IMR-90 (cell line): ENCODE data around the gene TOR4A. TPM values are rescaled to one million over a fixed set of nuclear protein-coding genes. Genes with fewer than 3 reads are reported as not detected.

Source experiments
- ATAC-seq: fragments of 200-7000 bp; cut with Tn5 transposase; 2 replicates; pipeline ENCODE4 v1.9.1; 2020; ENCODE audit warnings: low read depth, mild to moderate bottlenecking, moderate library complexity
- BruUV-seq: library from RNA; stranded (reverse); fragments of 400-500 nt; replicated peaks from 2 replicates; lab custom pipeline; 2021; lab: Mats Ljungman, UMichigan
- CTCF ChIA-PET: fragments of 300-600 bp; formaldehyde crosslinking; extraction: SDS; loops from one replicate; lab custom pipeline; 2021; ENCODE audit warnings: antibody characterized with exemption; lab: Yijun Ruan, JAX
- POLR2A ChIA-PET: fragments of 300-600 bp; sonication (Branson Sonifier 250); formaldehyde crosslinking; loops from one replicate; lab custom pipeline; 2022; ENCODE audit warnings: antibody characterized with exemption; ENCODE audit not compliant: unreplicated experiment; lab: Charles Lee
- DNase-seq: peaks from one replicate; pipeline ENCODE4 v3.0.0; 2013
- H2AFZ ChIP-seq: replicated peaks from 2 replicates; pipeline ENCODE3; 2013; ENCODE audit warnings: low read length, mild to moderate bottlenecking; ENCODE audit not compliant: poor library complexity
- H2AK5ac ChIP-seq: 2 replicates; pipeline ENCODE4 v1.6.1; 2013; ENCODE audit warnings: low read depth, low read length, inconsistent platforms
- H2AK9ac ChIP-seq: replicated peaks from 2 replicates; pipeline ENCODE3; 2013; ENCODE audit warnings: mild to moderate bottlenecking, low read depth, low read length, moderate library complexity; ENCODE audit not compliant: poor library complexity
- H2BK120ac ChIP-seq: 2 replicates; pipeline ENCODE4 v1.6.1; 2013; ENCODE audit warnings: low read depth, low read length, inconsistent platforms
- H2BK15ac ChIP-seq: 3 replicates; pipeline ENCODE4 v1.6.1; 2013; ENCODE audit warnings: low read depth, low read length, inconsistent platforms
- H2BK20ac ChIP-seq: 2 replicates; pipeline ENCODE4 v1.6.1; 2013; ENCODE audit warnings: low read depth, mild to moderate bottlenecking, inconsistent platforms, low read length, moderate library complexity
- H2BK5ac ChIP-seq: 2 replicates; pipeline ENCODE4 v1.6.1; 2013; ENCODE audit warnings: mild to moderate bottlenecking, low read depth, low read length, inconsistent platforms; ENCODE audit not compliant: poor library complexity, severe bottlenecking
- H3K14ac ChIP-seq: replicated peaks from 2 replicates; pipeline ENCODE4 v1.6.1; 2013; ENCODE audit warnings: low read depth, low read length, inconsistent platforms
- H3K18ac ChIP-seq: 2 replicates; pipeline ENCODE4 v1.6.1; 2013; ENCODE audit warnings: low read depth, low read length, control low read depth
- H3K23ac ChIP-seq: 2 replicates; pipeline ENCODE4 v1.6.1; 2013; ENCODE audit warnings: low read depth, low read length, inconsistent platforms
- H3K27ac ChIP-seq: 2 replicates; pipeline ENCODE4 v1.5.1; 2013; ENCODE audit warnings: mild to moderate bottlenecking, control low read depth, low read length; ENCODE audit not compliant: insufficient read depth
- H3K27me3 ChIP-seq: 2 replicates; pipeline ENCODE4 v1.6.1; 2013; ENCODE audit warnings: low read length; ENCODE audit not compliant: control insufficient read depth, insufficient read depth
- H3K36me3 ChIP-seq: 2 replicates; pipeline ENCODE4 v1.6.1; 2013; ENCODE audit warnings: low read length, mixed read lengths; ENCODE audit not compliant: control insufficient read depth, insufficient read depth
- H3K4ac ChIP-seq: 2 replicates; pipeline ENCODE4 v1.6.1; 2013; ENCODE audit warnings: low read depth, low read length, inconsistent platforms
- H3K4me1 ChIP-seq: 2 replicates; pipeline ENCODE4 v1.6.1; 2013; ENCODE audit warnings: low read length, mixed read lengths; ENCODE audit not compliant: control insufficient read depth, insufficient read depth
- H3K4me2 ChIP-seq: 2 replicates; pipeline ENCODE4 v1.6.1; 2013; ENCODE audit warnings: low read depth, mild to moderate bottlenecking, control low read depth, low read length, moderate library complexity
- H3K4me3 ChIP-seq: 2 replicates; pipeline ENCODE4 v1.5.1; 2013; ENCODE audit warnings: low read depth, mild to moderate bottlenecking, control low read depth, low read length, moderate library complexity; ENCODE audit not compliant: insufficient read depth
- H3K56ac ChIP-seq: 2 replicates; pipeline ENCODE4 v1.6.1; 2013; ENCODE audit warnings: low read length, inconsistent platforms; ENCODE audit not compliant: insufficient read depth; ENCODE audit errors: extremely low read depth
- H3K79me1 ChIP-seq, 2 experiments: 2 replicates each; pipeline ENCODE4 v1.6.1; 2013; ENCODE audit warnings: low read length in 2 of 2, inconsistent platforms in 1 of 2, low read depth in 1 of 2
- H3K9ac ChIP-seq: 2 replicates; pipeline ENCODE4 v1.6.1; 2013; ENCODE audit warnings: low read depth, low read length, control low read depth
- H3K9me1 ChIP-seq: 2 replicates; pipeline ENCODE4 v1.6.1; 2013; ENCODE audit warnings: low read length, inconsistent platforms; ENCODE audit not compliant: insufficient read depth
- H3K9me3 ChIP-seq: 2 replicates; pipeline ENCODE4 v1.6.1; 2013; ENCODE audit warnings: low read length; ENCODE audit not compliant: control insufficient read depth, insufficient read depth
- H4K20me1 ChIP-seq: 2 replicates; pipeline ENCODE4 v1.6.1; 2013; ENCODE audit warnings: low read length, inconsistent platforms; ENCODE audit not compliant: insufficient read depth
- H4K5ac ChIP-seq: 2 replicates; pipeline ENCODE4 v1.6.1; 2013; ENCODE audit warnings: mild to moderate bottlenecking, low read depth, low read length, control low read depth
- H4K8ac ChIP-seq, 2 experiments: 2 replicates each; pipeline ENCODE4 v1.6.1; 2013; ENCODE audit warnings: low read depth in 2 of 2, low read length in 2 of 2, control low read depth in 1 of 2, inconsistent platforms in 1 of 2
- H4K91ac ChIP-seq: 2 replicates; pipeline ENCODE4 v1.6.1; 2013; ENCODE audit warnings: low read depth, low read length, inconsistent platforms; ENCODE audit not compliant: insufficient read depth
- BHLHE40 ChIP-seq: fragments of 150-350 bp; IDR thresholded peaks from 2 replicates; pipeline ENCODE4 v1.6.1; 2016; ENCODE audit warnings: mild to moderate bottlenecking, low read depth, low read length
- RAD21 ChIP-seq: IDR thresholded peaks from 2 replicates; pipeline ENCODE4 v1.6.1; 2012; ENCODE audit warnings: low read length, improper control_type of control experiment
- RFX5 ChIP-seq: IDR thresholded peaks from 2 replicates; pipeline ENCODE4 v1.8.0; 2012; ENCODE audit warnings: low read depth, mild to moderate bottlenecking, low read length, moderate library complexity
- SMC3 ChIP-seq: fragments of 150-350 bp; IDR thresholded peaks from 2 replicates; pipeline ENCODE4 v1.6.1; 2016; ENCODE audit warnings: low read depth, mild to moderate bottlenecking, antibody characterized with exemption, low read length, moderate library complexity
- WGBS, 2 experiments: methylation state at CpG; one replicate each; pipeline versions ENCODE4 v1.1.5 to v1.1.7; 2013; ENCODE audit warnings: missing lambda C conversion rate in 2 of 2; ENCODE audit not compliant: insufficient read length in 1 of 2; ENCODE audit errors: extremely low coverage in 2 of 2; 5-methylcytosine and 5-hydroxymethylcytosine counted together
- dilution Hi-C: fragments of 300-500 bp; cut with HindIII; formaldehyde crosslinking; loops from one replicate; pipeline ENCODE4 v1.14.3; 2018; ENCODE audit warnings: low sequenced_read_pairs; ENCODE audit not compliant: unreplicated experiment
- in situ Hi-C: fragments of 300-500 bp; cut with MboI; formaldehyde crosslinking; loops from 3 replicates; pipeline ENCODE4 v1.14.3; 2019; ENCODE audit warnings: low sequenced_read_pairs, inconsistent platforms, mixed read lengths
- intact Hi-C: fragments of 100-400 bp; cut with micrococcal nuclease; formaldehyde crosslinking; loops from 2 replicates; pipeline ENCODE4 v1.10.0; 2022
- polyA plus RNA-seq, 3 experiments: library from polyadenylated mRNA; depleted of rRNA; stranded (reverse); fragments of >200 nt; gene quantifications; 2 replicates each; pipeline ENCODE4 v1.2.3, GENCODE V29; 2012; ENCODE audit warnings: low replicate concordance in 1 of 3
- total RNA-seq: library from RNA; depleted of rRNA; stranded (reverse); fragments of >200 nt; gene quantifications from 2 replicates; pipeline ENCODE4 v1.2.3, GENCODE V29; 2012
- TF ChIP-seq, protein P1 (sequence below): conservative IDR thresholded peaks from 2 replicates; pipeline ENCODE4 v1.5.1; 2012; ENCODE audit warnings: mild to moderate bottlenecking, low read depth, low read length, improper control_type of control experiment

TOR4A gene
- total and polyA plus RNA-seq, 2 of the 4 experiments (the other 2 are of a cell fraction), result 9.7 to 22.9 TPM

DNA sequence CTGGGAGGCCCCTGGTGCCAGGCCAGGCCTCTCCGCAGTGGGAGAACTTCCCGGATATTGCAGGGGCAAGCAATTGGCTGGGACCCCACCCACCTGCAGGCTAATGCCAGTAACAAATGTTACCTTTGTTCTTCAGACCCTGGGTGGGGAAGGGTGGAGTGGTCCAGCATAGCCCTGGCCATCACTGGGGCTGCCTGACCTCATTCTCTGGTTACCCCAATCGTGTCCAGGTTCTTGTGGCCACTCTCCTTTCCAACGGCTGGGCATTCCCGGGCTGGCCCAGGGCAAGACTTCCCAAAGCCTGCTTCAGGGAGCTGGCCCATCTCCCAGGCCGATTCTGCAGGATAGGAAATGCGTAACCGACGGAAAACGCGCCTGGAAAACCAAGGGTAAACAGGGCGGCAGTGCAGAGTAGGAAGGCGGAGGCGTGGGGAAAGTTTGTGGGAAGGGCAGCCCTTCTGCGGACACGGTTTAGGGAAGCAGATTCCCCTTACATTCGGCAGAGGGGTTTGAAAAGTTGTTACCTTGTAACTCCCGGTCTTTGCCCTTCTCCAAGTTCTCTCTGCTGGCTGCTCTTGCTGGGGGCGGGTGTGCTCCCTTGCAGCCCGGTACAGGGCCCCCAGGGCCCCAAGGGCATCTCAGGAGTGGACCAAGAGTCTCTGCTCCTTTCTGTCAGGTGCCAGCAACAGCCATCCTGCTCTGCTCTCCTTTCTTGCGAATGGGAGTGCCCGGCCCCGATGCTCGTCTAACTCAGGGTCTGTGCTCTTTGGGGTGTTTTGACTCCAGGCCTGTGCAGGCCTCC, 21.1 kb downstream of the TOR4A start:
- no peak overlapping the region for H3K27ac ChIP-seq
- DNase-seq, result no peak
- no peak overlapping the region for H3K4ac ChIP-seq
- no peak overlapping the region for H3K9ac ChIP-seq
- no peak overlapping the region for H2BK15ac ChIP-seq
- no peak overlapping the region for H2BK20ac ChIP-seq
- no peak overlapping the region for H3K14ac ChIP-seq
- no peak overlapping the region for H2BK5ac ChIP-seq
- intact Hi-C loops (no loop called here), dilution Hi-C loops (no loop called here), in situ Hi-C loops (no loop called here)
- no peak overlapping the region for H3K18ac ChIP-seq
- H3K56ac ChIP-seq, result no peak overlapping the region
- no peaks in the 10 kb centered on the region for H3K36me3 ChIP-seq
- H4K5ac ChIP-seq, result no peak overlapping the region
- CTCF ChIA-PET, result no interaction called here
- no peak for ATAC-seq
- POLR2A ChIA-PET, result no interaction called here
- no peak overlapping the region for H3K4me3 ChIP-seq
- no TSS peak for BruUV-seq
- no peak overlapping the region for H2AK9ac ChIP-seq
- H3K27me3 ChIP-seq, result peaks cover 33% of the 10 kb centered on the region
- H4K8ac ChIP-seq, result no peak overlapping the region
- 61% methylated on average over 20 of the region's 24 CpGs; no CpG with 5 or more reads in 1 of the 2 experiments for WGBS, 2 experiments
- peaks cover 3% of the 10 kb centered on the region for H3K4me1 ChIP-seq
- no peak overlapping the region for H2AK5ac ChIP-seq
- no peaks in the 10 kb centered on the region for H3K9me1 ChIP-seq
- H3K23ac ChIP-seq, result no peak overlapping the region
- no peaks in the 10 kb centered on the region for H3K79me1 ChIP-seq
- TF ChIP-seq SMC3 (no peak), RFX5 (no peak), BHLHE40 (no peak), RAD21 (no peak)
- TF ChIP-seq, protein P1, sequence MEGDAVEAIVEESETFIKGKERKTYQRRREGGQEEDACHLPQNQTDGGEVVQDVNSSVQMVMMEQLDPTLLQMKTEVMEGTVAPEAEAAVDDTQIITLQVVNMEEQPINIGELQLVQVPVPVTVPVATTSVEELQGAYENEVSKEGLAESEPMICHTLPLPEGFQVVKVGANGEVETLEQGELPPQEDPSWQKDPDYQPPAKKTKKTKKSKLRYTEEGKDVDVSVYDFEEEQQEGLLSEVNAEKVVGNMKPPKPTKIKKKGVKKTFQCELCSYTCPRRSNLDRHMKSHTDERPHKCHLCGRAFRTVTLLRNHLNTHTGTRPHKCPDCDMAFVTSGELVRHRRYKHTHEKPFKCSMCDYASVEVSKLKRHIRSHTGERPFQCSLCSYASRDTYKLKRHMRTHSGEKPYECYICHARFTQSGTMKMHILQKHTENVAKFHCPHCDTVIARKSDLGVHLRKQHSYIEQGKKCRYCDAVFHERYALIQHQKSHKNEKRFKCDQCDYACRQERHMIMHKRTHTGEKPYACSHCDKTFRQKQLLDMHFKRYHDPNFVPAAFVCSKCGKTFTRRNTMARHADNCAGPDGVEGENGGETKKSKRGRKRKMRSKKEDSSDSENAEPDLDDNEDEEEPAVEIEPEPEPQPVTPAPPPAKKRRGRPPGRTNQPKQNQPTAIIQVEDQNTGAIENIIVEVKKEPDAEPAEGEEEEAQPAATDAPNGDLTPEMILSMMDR, result no peak
- no peak overlapping the region for H3K4me2 ChIP-seq
- no peak overlapping the region for H2BK120ac ChIP-seq
- H2AFZ ChIP-seq, result no peak overlapping the region
- H4K91ac ChIP-seq, result no peak overlapping the region
- peaks cover 4% of the 10 kb centered on the region; the same call in 1 of the 2 replicates for H4K20me1 ChIP-seq
- peaks cover 5% of the 10 kb centered on the region; the same call in 1 of the 2 replicates for H3K9me3 ChIP-seq
